Stimulated activated CD4-positive, alpha-beta T cell treated with anti-CD3 and anti-CD28 coated beads, TNF-alpha, amount 100 ng/mL, for 48 hours (primary cell): ENCODE results near the gene MEIS3.
"Not testable (repeated sequence)": the region's sequence is repeated elsewhere in the genome, so short reads cannot be mapped to it uniquely, and the experiment has no call there.

Experiments used
- DNase-seq, 3 donors: peaks; one replicate each; pipeline ENCODE4 v3.0.0-alpha.2; 2020; ENCODE audit warnings: low read depth in 3 of 3

Gene MEIS3

DNA sequence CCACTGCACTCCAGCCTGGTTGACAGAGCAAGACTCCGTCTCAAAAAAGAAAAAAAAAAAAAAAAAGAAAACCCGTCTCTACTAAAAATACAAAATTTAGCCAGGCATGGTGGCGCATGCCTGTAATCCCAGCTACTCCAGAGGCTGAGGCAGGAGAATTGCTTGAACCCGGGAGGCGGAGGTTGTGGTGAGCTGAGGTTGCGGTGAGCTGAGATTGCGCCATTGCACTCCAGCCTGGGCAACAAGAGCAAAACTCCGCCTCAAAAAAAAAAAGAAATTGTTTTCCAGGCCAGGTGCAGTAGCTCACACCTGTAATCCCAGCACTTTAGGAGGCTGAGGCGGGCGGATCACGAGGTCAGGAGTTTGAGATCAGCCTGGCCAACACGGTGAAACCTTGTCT lies 32.7 kb downstream of the MEIS3 start:
- not testable (repeated sequence) for DNase-seq

DNA sequence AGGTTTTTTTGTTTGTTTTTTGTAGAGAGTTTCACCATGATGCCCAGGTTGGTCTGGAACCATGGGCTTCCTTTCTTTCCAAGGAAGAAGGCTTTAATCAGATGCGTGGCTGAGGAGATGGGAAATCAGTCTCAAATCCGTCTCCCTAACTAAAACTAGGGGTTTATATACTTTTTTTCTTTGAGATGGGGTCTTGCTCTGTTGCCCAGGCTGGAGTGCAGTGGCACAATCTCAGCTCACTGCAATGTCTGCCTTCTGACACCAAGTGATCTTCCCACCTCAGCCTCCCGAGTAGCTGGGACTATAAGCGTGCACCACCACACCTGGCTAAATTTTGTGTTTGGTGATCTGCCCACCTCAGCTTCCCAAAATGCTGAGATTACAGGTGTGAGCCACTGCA lies 34.8 kb downstream of the MEIS3 start:
- not testable (repeated sequence) for DNase-seq

DNA sequence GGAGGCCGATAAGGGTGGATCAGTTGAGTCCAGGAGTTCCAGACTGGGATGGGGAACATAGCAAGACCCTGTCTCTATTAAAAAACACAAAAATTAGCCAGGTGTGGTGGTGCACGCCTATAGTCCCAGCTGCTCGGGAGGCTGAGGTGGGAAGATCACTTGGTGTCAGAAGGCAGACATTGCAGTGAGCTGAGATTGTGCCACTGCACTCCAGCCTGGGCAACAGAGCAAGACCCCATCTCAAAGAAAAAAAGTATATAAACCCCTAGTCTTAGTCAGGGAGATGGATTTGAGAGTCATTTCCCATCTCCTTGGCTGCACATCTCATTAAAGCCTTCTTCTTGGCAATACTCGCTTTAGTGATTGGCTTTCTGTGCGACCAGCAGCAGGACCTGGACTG lies 35.4 kb downstream of the MEIS3 start:
- DNase-seq = not testable (repeated sequence)

DNA sequence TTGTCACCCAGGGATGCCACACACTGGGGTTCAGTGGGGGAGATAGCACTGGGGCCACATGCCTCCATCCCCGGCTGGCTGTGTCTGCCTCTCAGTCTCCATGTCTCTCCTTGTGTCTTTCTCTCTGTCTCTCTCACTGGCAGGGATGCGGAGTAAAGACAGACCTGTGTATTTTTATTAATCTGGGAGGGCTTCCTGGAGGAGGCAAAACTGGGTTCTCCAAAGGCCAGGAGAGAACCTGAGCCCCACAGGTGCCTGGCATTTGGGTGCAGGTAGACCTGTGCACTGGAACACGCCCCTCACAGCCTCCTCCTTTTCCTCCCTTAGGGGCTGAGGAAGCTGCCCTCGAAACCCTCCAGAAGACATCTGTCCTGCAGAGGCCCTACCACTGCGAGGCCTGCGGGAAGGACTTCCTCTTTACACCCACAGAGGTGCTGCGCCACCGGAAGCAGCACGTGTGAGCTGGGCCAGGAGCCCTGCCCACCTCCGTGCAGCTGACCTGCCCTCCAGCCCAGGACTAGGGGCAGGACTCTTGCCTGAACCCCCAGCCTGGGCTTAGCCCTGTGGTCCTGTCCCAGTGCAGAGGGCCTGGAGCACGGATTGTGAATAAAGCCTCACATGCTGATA lies 37.6 kb downstream of the MEIS3 start:
- DNase-seq = no peak

DNA sequence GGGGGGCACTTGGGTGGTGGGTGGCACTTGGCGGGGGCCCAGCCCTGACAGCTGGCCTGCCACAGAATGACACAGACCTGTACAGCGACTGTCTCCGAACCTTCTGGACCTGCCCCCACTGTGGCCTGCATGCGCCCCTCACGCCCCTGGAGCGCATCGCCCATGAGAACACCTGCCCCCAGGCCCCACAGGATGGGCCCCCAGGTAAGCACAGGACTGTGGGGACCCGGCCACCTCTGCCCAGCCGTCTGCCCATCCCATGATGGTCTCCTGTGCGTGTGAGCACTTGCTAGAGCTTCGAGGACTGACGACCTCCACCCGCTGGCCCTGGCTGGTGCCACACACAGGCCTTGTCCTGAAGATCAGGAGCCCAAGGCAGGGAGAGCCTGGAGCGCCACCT lies 38.2 kb downstream of the MEIS3 start:
- DNase-seq = no peak

DNA sequence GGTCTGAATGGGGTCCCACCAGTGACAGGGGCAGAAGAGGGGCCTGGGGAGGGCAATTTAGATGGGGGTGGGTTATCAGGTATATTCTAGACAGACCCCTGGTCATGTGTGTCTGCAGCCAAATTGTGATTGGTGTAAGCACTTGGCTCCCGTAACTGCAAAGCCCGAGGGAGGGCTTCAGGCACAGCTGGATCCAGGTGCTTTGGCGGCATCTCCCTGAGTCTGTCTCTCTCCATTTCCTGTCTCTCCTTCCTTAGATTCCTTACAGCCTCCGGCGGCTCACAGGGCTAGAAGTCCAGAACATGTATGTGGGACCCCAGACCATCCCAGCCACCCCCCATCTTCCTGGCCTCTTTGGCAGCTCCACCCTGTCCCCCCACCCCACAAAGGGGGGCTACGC lies 38.8 kb downstream of the MEIS3 start:
- no peak for DNase-seq

DNA sequence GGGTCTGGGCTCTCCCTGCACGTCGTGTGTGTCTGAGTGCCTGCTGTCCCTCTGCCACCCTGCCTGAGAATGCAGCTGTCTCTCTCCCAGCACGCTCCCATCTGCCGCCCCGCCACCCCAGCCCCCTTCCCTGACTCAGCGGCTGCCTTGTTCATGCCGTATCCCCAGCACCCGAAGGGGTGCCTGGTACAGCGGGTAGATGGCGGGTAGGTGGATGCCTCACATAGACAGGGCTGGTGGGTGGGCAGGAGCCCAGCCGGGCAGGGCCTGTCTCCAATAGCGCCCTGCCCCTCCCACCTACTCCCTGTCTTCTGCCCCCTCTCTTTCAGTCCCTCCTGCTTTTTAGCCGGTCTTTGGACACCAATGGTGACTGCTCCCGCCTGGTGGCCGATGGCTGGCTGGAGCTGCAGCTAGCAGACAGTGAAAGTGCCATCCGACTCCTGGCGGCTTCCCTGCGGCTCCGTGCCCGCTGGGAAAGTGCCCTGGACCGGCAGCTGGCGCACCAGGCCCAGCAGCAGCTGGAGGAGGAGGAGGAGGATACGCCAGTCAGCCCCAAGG lies 39.9 kb downstream of the MEIS3 start:
- no peak for DNase-seq

DNA sequence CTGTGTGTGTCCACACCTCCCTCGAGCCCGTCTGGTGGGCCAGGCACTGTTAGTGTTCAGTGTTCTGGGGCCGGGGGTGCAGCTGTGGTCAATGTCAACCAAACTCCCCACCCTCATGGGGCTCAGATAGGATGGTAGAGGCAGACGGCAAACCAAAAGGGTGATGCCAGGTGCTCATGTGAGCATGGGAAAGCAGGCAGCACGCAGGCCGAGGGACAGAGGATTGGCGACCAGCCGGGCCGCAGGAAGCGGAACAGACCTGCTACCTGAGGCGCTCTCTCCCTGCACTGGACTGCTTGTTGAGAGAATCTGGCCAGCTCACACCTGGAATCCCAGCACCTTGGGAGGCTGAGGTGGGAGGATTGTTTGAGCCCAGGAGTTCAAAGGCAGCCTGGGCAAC lies 41.1 kb downstream of the MEIS3 start:
- DNase-seq = no peak

DNA sequence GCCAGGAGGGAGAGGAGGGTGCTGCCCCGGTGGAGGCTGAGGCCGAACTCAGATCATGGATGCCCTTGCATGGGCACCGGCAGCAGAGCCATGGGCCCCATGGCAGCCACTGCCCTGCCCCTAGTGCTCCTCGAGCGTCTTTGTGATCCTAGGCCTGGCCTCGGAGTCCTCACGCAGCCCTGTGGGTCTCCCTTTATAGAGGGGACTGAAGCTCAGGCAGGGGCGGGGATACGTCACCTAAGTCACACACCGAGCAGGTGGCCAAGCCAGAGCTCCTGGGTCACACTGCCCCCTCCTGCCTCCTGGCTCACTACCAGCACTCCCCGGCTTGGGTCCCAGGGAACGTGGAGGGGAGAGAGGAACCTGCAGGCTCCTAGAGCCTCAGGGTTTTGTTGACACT lies 41.5 kb downstream of the MEIS3 start:
- no peak for DNase-seq

DNA sequence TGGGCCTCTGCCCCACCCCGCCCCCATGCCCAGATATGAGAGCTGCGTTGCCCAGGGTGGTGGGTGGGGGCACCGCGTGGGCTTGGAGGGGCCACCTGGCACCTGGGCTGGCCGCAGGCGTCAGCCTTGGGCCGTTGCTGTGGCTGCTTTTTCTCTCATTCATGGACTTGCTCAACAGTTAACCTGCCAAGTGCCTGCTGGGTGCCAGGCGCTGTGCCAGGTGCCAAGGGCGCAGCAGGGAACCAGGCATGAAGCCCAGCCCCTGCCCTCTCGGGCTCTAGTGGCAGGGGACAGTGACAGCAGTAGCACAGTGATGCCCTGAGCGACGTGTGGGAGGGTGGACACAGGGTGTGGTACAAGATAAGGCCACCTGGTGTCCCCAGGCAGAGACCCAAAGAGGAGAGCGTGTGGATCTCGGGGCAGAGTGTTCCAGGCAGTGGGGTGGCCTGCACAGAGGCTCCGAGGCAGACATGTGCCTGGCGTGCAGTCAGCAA lies 42.1 kb downstream of the MEIS3 start:
- DNase-seq = no peak

DNA sequence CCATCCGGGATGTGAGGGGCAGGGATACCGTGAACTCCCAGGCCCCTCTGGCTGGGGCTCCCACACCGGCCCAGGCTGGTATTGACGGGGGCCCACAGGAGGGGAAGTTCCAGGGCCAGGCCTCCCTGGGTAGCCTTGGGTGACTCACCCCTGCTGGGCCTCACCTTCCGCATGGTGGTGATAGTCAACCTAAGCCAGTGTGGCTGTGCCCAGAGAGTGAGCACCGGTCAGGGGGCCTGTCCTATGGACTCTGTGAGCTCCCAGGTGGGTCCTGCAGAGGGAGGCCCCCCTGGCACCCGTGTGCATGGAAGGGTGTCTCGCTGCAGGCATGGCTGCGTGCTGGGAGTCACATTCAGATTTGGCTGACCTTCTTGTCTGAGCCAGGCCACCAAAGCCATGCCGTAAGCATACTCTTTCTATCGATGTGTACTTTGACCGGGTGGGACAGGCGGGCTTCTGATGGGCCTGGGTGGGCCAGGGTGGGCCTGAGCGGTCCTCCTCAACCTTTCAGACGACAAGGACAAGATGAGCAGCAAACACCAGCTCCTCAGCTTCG lies 42.7 kb downstream of the MEIS3 start:
- DNase-seq = no peak

DNA sequence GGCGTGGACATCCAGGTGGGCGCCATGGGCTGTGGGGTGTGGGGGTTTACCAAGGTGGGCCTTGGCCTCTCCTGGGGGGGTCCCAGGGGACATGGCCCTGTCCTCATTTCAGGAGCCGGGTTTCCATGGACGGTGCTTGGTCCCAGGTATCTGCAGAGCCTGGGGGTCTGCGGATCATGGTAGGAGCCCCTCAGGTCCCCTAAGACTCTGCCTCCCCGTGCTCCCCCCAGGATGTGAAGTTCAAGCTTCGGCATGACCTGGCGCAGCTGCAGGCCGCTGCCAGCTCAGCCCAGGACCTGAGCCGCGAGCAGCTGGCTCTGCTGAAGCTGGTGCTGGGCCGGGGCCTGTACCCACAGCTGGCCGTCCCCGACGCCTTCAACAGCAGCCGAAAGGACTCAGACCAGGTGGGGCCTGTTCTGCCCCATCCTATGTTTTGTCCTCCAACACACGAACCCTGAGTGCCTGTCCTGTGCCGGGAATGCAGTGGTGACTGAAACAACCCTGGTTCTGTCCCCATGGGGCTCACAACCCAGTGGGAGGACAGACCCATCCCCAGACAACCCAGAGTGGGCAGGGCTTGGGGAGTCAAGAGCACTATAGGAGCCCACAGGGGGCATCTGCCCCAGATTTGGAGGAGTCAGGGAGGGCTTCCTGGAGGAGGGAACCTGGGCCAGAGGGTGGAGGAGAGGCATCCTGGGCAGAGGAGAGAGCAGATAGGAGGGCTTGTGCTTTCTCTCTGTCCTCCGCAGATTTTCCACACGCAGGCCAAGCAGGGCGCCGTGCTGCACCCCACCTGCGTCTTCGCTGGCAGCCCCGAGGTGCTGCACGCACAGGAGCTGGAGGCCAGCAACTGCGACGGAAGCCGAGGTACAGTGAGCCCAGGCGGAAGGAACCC lies 43.4 kb downstream of the MEIS3 start:
- DNase-seq = no peak

DNA sequence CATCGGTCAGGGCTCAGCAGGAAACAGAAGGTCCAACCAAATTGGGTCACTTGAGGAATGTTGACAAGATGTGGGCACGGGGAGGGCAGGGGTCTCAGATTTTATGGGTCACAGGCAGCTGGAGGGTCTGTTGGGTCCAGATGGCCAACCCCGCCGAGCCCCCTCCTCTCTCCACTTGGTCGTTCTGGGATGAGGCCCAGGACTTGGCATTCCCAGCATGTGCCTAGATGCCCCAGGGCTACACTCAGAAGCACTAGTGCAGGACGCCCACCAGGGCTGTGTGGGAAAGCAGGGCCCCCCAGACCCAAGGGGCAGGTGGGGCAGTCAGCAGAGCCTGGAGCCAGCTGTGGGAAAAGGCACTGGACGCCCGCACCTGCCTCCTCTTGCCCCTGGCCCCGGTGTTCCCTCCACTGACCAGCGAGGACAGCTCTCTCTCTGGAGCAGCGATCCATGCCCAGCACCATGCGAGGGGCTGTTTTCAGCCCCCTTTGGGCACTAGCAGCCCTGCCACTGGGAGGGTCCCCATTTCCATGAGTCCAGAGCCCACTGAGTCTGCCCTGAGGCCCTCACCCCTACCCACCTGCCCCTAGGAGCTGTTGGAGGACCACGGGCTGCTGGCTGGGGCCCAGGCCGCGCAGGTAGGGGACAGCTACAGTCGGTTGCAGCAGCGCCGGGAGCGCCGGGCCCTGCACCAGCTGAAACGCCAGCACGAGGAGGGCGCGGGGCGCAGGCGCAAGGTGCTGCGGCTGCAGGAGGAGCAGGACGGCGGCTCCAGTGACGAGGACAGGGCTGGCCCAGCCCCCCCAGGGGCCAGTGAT lies 44.2 kb downstream of the MEIS3 start:
- no peak for DNase-seq

DNA sequence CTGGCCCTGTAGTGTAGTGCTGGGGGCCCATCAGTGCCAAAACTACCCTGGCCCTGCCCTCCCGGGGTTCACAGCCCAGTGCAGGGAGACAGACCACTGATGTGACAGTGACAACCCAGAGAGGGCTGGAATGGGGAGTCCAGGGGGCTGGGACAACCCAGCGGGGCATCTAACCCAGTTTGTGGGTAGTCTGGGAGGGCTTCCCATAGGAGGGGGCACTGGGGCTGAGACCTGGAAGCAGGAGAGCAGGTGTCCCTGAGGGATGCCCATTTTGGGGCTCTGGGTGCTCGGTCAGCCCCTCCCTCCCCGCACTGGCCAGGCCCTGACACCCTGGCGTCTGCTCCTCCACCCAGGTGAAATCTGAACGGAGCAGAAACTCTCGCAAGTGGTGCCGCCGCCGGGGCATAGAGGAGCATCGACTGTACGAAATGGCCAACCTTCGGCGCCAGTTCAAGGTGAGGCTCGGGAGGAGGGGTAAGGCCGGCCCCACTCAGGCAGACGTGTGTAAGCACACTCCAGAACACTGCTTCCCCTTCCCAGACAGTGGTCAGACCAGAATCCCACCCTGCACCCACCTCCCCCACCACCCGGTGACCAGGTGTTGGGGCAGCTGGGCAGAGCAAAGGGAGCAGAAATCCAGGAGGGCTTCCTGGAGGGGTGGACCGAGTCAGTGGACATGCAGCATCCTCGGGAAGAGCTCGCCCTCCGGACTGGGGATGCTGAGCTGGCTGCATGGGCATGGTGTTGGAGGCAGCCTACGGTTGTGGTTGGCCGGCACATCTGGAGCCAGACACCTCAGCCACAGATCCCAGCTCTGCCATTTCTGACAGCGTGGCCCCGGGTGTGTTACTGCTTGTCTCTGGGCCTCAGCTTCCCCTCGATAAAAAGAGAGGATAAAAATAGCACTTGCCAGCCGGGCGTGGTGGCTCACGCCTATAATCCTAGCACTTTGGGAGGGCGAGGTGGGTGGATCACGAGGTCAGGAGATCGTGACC lies 45.8 kb downstream of the MEIS3 start:
- no peak for DNase-seq

DNA sequence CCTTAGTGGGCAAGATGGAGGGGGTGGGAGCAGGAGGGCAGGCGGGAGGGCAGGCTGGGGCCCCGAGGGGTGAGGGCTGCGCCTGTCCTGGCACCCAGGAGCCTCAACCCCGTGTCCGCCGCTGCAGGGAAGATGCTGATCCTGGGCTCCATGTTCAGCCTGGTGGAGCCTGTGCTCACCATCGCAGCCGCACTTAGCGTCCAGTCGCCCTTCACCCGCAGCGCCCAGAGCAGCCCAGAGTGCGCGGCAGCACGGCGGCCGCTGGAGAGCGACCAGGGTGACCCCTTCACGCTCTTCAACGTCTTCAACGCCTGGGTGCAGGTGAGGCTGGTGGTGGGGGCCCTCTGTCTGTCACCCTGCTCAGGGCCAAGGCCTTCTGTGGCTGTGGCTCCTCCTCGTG lies 46.7 kb downstream of the MEIS3 start:
- DNase-seq = no peak

DNA sequence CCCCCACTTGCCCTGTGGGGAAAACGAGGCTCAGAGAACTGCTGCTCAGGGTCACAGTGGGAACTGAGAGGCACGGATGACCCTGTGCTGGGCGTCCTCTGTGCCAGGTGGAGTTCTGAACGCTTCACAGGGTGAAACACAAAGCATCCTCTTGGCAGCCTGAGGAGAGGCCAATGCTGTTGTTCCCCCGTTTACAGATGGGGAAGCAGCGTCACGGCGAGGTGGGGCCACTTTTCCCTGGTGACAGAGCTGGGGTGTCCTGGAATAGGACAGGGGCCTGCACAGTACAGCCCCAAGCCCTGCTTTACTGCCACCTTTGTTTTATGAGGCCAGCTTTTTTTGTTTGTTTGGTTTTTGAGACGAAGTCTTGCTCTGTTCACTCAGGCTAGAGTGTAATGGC lies 48.1 kb downstream of the MEIS3 start:
- DNase-seq = no peak

DNA sequence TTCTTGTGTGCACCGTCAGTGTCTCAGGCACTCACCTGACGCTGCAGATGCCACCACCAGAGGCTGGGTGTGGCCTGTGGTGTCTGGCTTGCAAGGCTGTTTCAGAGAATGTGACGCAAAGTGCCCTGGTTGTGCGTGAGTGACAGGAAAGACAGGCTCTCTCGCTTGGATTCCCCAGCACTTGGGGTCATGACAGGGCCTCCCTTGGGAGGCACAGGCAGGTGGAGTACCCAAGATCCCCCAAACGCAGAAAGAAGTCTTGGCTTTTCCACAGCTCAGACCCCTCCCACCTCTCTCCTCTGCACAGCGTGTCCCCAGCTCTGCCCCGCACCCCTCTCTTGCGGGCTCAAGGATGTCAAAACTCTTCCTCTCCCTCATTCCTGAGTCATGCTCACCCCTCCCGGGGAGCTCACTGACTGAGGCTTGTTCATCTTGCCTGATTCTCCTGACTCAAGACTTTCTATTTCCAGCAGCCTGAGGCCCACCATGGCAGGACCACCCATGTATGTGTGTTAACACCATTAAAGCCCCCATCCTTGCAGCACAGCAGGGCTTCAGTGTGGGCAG lies 49.2 kb downstream of the MEIS3 start:
- DNase-seq = no peak

DNA sequence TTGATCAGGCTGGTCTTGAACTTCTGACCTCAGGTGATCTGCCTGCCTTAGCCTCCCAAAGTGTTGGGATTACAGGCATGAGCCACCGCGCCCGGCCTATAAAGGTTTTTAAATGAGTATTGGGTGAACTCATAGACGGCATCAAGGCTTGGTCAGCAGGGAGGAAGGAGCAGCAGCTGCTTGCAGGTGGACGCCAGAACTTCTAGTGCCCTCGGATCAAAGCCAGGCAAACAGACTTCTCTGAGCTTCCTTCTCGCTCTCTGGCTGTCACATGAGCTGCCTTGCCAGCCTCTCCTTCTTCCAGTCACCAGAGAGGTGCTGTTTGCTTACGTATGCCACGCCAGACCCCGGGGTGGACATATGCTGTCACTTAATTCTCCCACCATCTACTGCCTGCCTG lies 53.9 kb downstream of the MEIS3 start:
- not testable (repeated sequence) for DNase-seq

DNA sequence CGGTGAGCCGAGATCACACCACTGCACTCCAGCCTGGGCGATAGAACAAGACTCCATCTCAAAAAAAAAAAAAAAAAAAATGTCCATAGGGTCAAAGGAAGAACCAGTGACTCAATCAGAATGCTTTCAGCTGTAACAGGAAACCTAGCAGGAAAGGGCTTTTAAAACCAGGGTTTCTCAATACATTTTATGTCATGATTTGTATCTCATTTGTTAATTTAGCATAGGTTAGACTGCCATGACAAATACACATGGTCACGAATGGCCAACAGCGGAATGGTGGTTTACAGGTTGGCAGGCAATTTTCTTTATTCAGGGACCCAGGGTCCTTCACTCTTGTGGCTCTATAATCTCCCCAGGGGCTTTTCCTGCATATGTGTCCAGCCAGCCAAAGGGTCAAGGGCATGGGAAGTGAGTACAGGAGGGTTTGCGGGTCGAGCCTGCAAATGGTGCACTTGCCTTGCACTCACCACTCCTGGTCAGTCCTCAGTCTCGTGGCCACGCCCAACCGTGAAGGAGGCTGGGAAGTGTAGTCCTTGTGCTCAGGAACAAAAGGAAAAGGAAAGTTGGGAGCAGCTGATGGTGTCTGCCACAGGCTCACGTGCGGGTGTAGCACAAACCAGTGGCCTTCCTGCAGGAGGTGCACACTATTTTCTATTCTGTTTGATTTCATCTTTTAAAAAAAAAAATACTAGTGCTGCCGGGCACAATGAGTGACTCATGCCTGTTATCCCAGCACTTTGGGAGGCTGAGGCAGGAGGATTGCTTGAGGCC lies 55.4 kb downstream of the MEIS3 start:
- DNase-seq = no peak
